Natural killer cell (primary cell): ENCODE results near the gene SPDYE3. TPM values are rescaled to one million over a fixed set of nuclear protein-coding genes. Genes with fewer than 3 reads are reported as not detected.

Experiments
- ATAC-seq, 3 donors: fragments of 150-1000 bp in 2 of 3; fragments of 200-7000 bp in 1 of 3; cut with Tn5 transposase; 1 replicate in 1 of 3; 2 replicates in 2 of 3; pipeline ENCODE4 v1.10.0; 2021; ENCODE audit warnings: mild to moderate bottlenecking in 2 of 3, moderate library complexity in 2 of 3
- DNase-seq, 2 donors: peaks; one replicate each; pipeline versions ENCODE4 v3.0.0 to v3.0.0-alpha.2; 2013 to 2021; ENCODE audit warnings: mixed read lengths in 1 of 2
- H3K27ac ChIP-seq: one replicate; pipeline ENCODE4 v1.5.1; 2013; ENCODE audit warnings: mild to moderate bottlenecking, low read length
- H3K27me3 ChIP-seq: one replicate; pipeline ENCODE4 v1.6.1; 2013; ENCODE audit warnings: low read length; ENCODE audit not compliant: control insufficient read depth, insufficient read depth
- H3K36me3 ChIP-seq: one replicate; pipeline ENCODE4 v1.6.1; 2013; ENCODE audit warnings: low read length; ENCODE audit not compliant: control insufficient read depth, insufficient read depth
- H3K4me1 ChIP-seq: one replicate; pipeline ENCODE4 v1.6.1; 2013; ENCODE audit warnings: low read length; ENCODE audit not compliant: control insufficient read depth, insufficient read depth
- H3K4me3 ChIP-seq: one replicate; pipeline ENCODE4 v1.5.1; 2013; ENCODE audit warnings: low read length
- H3K9me3 ChIP-seq: one replicate; pipeline ENCODE4 v1.6.1; 2013; ENCODE audit warnings: low read length; ENCODE audit not compliant: control insufficient read depth, insufficient read depth
- H3K27ac Mint-ChIP-seq, 2 donors: one replicate each; pipeline ENCODE4 v1.8.0; 2022; ENCODE audit warnings: mild to moderate bottlenecking in 2 of 2, mixed read lengths in 2 of 2, moderate library complexity in 1 of 2
- H3K27me3 Mint-ChIP-seq, 2 donors: one replicate each; pipeline ENCODE4 v1.8.0; 2022; ENCODE audit warnings: low read depth in 2 of 2, mixed read lengths in 2 of 2
- H3K36me3 Mint-ChIP-seq: one replicate; pipeline ENCODE4 v1.8.0; 2022; ENCODE audit warnings: mixed read lengths
- H3K4me1 Mint-ChIP-seq, 2 donors: one replicate each; pipeline ENCODE4 v1.8.0; 2022; ENCODE audit warnings: mixed read lengths in 2 of 2
- H3K4me3 Mint-ChIP-seq: one replicate; pipeline ENCODE4 v1.8.0; 2022; ENCODE audit warnings: mild to moderate bottlenecking, moderate library complexity, mixed read lengths
- H3K9me3 Mint-ChIP-seq, 2 donors: one replicate each; pipeline ENCODE4 v1.8.0; 2022; ENCODE audit warnings: mixed read lengths in 2 of 2
- WGBS: methylation state at CpG from one replicate; pipeline ENCODE4 v1.1.7; 2013; ENCODE audit warnings: missing lambda C conversion rate; ENCODE audit not compliant: insufficient coverage; 5-methylcytosine and 5-hydroxymethylcytosine counted together
- intact Hi-C: fragments of 100-400 bp; cut with micrococcal nuclease; formaldehyde crosslinking; loops from one replicate; pipeline ENCODE4 v1.14.2; 2022
- total RNA-seq, 4 donors: library from RNA; stranded (reverse); fragments of 120-200 nt in 1 of 4; gene quantifications; one replicate each; pipeline versions ENCODE4 v1.2.3 to v1.2.4, GENCODE V29; 2013 to 2022
- TF ChIP-seq, protein P1 (sequence below): fragments of 200-600 bp; IDR thresholded peaks from one replicate; pipeline ENCODE4 v1.8.0; 2022; ENCODE audit warnings: antibody characterized with exemption

Gene SPDYE3
- total RNA-seq, 3 donors from 2014 or later (not counting 1 experiment from before 2014, with no cell fraction given) = not detected

- DNase-seq = peak; percentile 56 to 70
- WGBS = 10% methylated on average over 6 of the region's 6 CpGs
- H3K27ac Mint-ChIP-seq = peak overlapping the region; percentile 96
- Histone ChIP-seq H3K4me3 (no peak overlapping the region), H3K4me1 (peaks cover 91% of the 10 kb centered on the region), H3K9me3 (no peaks in the 10 kb centered on the region), H3K27me3 (no peaks in the 10 kb centered on the region), H3K27ac (peak overlapping the region; percentile 96), H3K36me3 (peaks cover 6% of the 10 kb centered on the region)
- H3K4me1 Mint-ChIP-seq = peaks cover 55 to 72% of the 10 kb centered on the region in 2 donors
- peak overlapping the region; percentile 81 for H3K4me3 Mint-ChIP-seq
- H3K9me3 Mint-ChIP-seq = no peaks in the 10 kb centered on the region
- peaks cover under 1% of the 10 kb centered on the region for H3K36me3 Mint-ChIP-seq
- TF ChIP-seq, protein P1, sequence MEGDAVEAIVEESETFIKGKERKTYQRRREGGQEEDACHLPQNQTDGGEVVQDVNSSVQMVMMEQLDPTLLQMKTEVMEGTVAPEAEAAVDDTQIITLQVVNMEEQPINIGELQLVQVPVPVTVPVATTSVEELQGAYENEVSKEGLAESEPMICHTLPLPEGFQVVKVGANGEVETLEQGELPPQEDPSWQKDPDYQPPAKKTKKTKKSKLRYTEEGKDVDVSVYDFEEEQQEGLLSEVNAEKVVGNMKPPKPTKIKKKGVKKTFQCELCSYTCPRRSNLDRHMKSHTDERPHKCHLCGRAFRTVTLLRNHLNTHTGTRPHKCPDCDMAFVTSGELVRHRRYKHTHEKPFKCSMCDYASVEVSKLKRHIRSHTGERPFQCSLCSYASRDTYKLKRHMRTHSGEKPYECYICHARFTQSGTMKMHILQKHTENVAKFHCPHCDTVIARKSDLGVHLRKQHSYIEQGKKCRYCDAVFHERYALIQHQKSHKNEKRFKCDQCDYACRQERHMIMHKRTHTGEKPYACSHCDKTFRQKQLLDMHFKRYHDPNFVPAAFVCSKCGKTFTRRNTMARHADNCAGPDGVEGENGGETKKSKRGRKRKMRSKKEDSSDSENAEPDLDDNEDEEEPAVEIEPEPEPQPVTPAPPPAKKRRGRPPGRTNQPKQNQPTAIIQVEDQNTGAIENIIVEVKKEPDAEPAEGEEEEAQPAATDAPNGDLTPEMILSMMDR = no peak
- intact Hi-C loops = loop anchor here (2.0 to 5.0 kb wide), 3 partner anchors 16 to 60 kb away; partner anchors contain the start of genes MEPCE and ZCWPW1
- ATAC-seq = peak; percentile 76 to 89 (median 82)
- H3K27me3 Mint-ChIP-seq = no peaks in the 10 kb centered on the region
Measured at GRCh38 chr7:100369105-100369504, 61.6 kb downstream of the SPDYE3 start.

- H3K9me3 Mint-ChIP-seq = no peaks in the 10 kb centered on the region
- H3K9me3 ChIP-seq = no peaks in the 10 kb centered on the region
- no peak for ATAC-seq
- peaks cover 59 to 75% of the 10 kb centered on the region in 2 donors for H3K4me1 Mint-ChIP-seq
- H3K27me3 Mint-ChIP-seq = no peaks in the 10 kb centered on the region
- intact Hi-C loops = no loop called here
- 91% methylated on average over 4 of the region's 4 CpGs for WGBS
- DNase-seq = no peak
- no peak overlapping the region for H3K4me3 Mint-ChIP-seq
- no peaks in the 10 kb centered on the region for H3K27me3 ChIP-seq
- no peak overlapping the region for H3K4me3 ChIP-seq
- peaks cover 3% of the 10 kb centered on the region for H3K36me3 ChIP-seq
- TF ChIP-seq, protein P1 = no peak
- H3K36me3 Mint-ChIP-seq = no peaks in the 10 kb centered on the region
- peak overlapping the region; percentile 96 for H3K27ac Mint-ChIP-seq
- peak overlapping the region; percentile 96 for H3K27ac ChIP-seq
- H3K4me1 ChIP-seq = peaks cover 99% of the 10 kb centered on the region
Measured at GRCh38 chr7:100370303-100370702, 62.8 kb downstream of the SPDYE3 start.

DNA sequence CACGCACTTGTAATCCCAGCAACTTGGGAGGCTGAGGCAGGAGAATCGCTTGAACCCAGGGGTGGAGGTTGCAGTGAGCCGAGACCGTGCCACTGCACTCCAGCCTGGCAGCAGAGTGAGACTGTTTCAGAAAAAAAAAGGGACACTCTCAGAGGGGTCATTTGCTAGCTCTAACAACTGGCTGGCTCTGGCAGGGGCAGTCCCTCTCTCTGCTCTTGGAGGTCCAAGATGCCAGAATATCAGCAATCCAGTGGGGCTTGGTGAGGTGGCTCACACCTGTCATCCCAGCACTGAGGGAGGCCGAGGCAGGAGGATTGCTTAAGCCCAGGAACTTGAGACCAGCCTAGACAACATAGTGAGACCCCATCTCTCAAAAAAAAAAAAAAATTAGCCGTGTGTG lies 63.2 kb downstream of the SPDYE3 start:
- Mint-ChIP-seq H3K4me1 (peaks cover 59 to 75% of the 10 kb centered on the region in 2 donors), H3K4me3 (no peak overlapping the region), H3K27me3 (no peaks in the 10 kb centered on the region), H3K36me3 (no peaks in the 10 kb centered on the region), H3K9me3 (no peaks in the 10 kb centered on the region), H3K27ac (peak overlapping the region; percentile 96)
- intact Hi-C loops = no loop called here
- 97% methylated on average over 6 of the region's 6 CpGs for WGBS
- ATAC-seq (no peak), DNase-seq (no peak)
- peaks cover 3% of the 10 kb centered on the region for H3K36me3 ChIP-seq
- H3K27ac ChIP-seq = no peak overlapping the region
- no peaks in the 10 kb centered on the region for H3K9me3 ChIP-seq
- H3K27me3 ChIP-seq = no peaks in the 10 kb centered on the region
- TF ChIP-seq, protein P1 = no peak
- H3K4me1 ChIP-seq = peaks cover 99% of the 10 kb centered on the region
- H3K4me3 ChIP-seq = no peak overlapping the region

DNA sequence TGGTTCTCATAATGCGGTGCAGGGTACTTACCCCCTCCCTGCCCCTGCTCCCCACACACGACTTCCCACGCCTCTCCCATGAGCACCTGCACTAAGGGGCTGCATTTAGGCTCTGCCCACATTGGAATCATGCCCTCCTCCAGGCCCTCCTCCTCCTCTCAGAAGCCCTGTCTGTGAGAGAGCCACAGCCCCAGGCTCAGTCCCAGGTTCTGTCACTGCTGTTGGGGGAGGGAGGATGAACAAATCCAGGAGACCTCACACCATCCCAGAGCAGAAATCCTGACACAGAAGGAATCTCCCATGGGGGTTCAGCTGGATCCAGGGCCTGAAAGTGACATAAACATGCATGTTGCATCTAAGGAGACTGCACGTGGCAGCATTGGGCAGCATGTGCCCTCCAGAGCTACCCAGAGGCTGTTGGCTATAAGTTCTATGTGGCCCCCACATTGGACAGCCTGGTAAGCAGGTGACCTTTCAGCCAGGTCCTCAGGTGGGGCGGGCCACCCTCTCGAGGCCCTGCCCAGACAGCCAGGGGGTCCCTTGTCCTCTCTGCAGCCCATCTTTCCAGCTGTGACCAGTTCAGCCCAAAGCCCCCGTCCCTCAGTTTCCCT lies 64.2 kb downstream of the SPDYE3 start:
- Mint-ChIP-seq H3K4me1 (peaks cover 56 to 73% of the 10 kb centered on the region in 2 donors), H3K27ac (peak overlapping the region; percentile 96), H3K9me3 (no peaks in the 10 kb centered on the region), H3K4me3 (no peak overlapping the region), H3K27me3 (no peaks in the 10 kb centered on the region), H3K36me3 (no peaks in the 10 kb centered on the region)
- Histone ChIP-seq H3K27me3 (no peaks in the 10 kb centered on the region), H3K9me3 (no peaks in the 10 kb centered on the region), H3K27ac (peak overlapping the region; percentile 11), H3K4me1 (peaks cover 93% of the 10 kb centered on the region), H3K36me3 (peaks cover 3% of the 10 kb centered on the region), H3K4me3 (no peak overlapping the region)
- ATAC-seq (no peak), DNase-seq (no peak)
- TF ChIP-seq, protein P1 = no peak
- WGBS = 85% methylated on average over 7 of the region's 7 CpGs
- intact Hi-C loops = no loop called here
